Stimulated activated CD8-positive, alpha-beta memory T cell treated with anti-CD3 and anti-CD28 coated beads, Interleukin-7, amount 100 ng/mL, for 24 hours (primary cell): Measurements from ENCODE around the gene ABI3BP.

Experiments
- DNase-seq: peaks from one replicate; pipeline ENCODE4 v3.0.0-alpha.2; 2020; ENCODE audit warnings: low read depth

ABI3BP gene

GRCh38 chr3:100775226-100775625 is 218.0 kb downstream of the ABI3BP start:
- DNase-seq, result no peak

DNA sequence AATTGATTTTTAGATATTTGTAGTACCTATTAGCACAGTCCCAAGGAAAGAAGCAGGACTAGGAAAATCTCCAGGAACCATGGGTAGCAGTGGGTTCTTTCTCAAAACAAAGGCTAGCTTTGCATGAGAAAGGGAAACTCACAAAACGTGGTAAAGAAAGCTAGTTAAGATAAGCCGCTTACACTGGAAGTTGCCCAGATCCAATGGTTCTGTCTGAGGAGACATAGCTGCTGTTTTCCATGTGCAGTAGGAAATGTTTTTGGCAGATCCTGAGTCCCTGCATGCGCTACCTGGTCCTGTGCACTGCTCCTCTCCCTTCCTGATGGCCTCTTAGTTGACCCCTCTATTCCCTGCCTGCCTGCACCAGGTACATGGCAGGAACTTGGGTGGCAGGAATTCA is 223.5 kb downstream of the ABI3BP start:
- DNase-seq, result no peak

DNA sequence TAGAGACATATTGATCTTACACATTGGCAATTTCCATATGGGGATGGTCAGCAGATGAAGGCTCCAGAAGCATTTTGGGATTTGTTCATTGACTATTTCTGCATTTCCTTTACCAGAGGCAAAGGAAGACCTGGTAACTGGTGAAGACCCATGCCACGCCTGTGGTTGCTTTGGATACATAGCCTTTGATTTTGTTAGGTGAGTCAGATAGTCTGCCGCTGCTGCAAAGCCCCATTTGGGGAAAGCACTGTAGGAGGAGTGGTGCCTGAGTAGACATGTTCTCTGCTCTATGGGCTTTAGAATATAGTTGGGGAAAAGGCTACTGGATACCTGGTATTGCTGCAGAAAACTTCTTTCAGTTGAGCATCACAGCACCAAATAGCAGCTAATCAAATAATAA is 227.2 kb downstream of the ABI3BP start:
- DNase-seq, result no peak

DNA sequence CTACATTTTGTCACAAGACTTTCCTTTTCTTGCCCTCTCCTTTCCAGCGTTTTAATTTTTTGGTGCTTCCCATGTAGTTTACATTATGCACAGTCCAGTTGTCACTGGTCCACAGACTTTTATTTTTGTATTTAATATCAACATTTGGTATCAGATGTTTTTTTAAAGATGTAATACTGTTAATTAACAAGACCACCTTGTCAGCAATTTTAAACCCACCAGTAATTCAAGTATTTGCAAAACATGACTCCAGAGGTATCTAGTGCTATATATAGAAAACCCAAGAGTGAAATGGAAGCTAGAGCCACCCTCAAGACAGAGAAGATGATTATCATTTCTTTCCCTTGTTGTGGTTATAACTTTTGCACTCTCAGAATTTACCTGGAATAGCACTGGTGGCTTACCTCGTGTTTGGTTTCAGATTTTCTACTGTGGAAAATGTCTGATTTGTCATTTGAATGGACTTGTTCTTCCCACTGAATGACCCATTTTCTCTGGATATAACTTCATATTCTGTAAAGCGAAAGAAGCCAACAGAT is 227.7 kb downstream of the ABI3BP start:
- DNase-seq, result no peak

DNA sequence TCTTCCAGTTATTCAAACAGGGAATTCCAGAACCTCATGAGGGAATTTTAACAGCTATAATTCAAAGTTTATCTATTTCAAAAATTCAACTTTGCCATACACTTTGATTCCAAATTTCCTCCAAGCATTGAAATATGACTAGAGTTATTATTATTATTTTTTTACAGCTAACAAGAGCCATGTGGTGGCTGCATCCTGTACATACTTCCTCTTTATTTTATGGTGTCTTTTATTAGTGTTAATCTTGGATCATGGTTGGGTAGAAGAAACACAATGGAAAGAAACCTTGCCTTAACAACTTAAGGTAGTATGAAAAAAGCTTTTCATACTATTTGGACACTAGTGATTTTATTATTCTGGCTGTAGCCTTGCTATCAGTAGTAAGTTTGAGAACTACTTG is 231.3 kb downstream of the ABI3BP start:
- no peak for DNase-seq

GRCh38 chr3:100761211-100761942 is 231.8 kb downstream of the ABI3BP start:
- DNase-seq, result no peak

DNA sequence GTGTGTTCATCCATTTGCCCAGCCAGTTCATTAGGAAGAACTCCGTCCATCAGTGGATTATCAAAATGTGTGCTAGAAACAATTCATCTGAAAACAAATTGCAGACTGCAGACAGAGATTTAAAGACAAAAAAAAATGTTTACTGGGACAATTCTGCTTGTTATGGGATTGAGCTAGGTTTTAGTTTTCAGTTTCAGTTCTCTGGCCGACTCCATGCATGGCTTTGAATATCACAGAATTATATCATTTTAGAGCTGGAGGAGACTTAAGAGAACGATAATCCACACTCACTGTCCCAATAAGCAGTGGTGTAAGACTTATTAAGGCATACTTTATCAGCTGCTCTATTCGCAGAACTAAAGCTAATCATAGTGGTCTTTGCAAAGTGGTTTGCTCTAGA is 232.8 kb downstream of the ABI3BP start:
- DNase-seq, result no peak

GRCh38 chr3:100759950-100760349 is 233.3 kb downstream of the ABI3BP start:
- no peak for DNase-seq

- no peak for DNase-seq
These were observed 234.1 kb downstream of the ABI3BP start for GRCh38 chr3:100759159-100759558.

DNA sequence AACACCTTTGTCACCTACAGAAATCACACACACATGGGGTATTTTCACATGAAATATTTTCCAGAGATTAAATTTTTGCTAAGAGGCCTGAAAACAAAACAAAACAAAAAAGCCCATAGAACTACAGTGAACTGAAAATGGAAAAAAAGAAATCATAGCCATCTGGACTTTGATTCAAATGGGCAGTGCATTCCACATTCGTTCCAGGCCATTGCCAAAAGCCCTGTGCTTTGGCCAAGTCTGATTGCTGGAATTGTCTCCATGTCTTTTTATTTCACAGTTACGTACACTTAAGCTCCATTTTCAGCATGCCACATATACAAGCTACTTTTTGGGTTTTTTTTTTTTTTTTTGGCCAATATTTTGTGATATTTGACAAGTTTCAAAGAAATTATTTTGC is 236.8 kb downstream of the ABI3BP start:
- DNase-seq, result no peak

GRCh38 chr3:100754563-100755334 is 238.5 kb downstream of the ABI3BP start:
- no peak for DNase-seq

DNA sequence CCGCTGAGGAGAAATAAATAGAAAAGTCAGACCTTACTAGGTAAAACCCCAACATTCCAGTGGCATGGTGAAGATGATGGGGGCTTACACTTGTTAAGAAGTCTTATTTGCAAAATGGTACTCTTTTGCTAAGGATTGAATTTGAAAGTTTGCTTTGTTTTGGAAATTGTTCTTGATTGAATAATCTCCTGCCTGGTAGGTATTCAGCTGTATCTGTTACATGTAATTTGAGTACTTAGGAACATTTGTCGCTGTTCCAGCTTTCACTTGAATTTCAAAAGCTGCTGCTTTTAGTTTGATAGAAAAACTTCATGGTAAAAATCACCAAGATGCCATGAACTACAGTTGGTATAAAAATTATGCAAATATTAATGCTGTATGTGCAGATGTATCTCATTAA is 239.4 kb downstream of the ABI3BP start:
- DNase-seq, result no peak

DNA sequence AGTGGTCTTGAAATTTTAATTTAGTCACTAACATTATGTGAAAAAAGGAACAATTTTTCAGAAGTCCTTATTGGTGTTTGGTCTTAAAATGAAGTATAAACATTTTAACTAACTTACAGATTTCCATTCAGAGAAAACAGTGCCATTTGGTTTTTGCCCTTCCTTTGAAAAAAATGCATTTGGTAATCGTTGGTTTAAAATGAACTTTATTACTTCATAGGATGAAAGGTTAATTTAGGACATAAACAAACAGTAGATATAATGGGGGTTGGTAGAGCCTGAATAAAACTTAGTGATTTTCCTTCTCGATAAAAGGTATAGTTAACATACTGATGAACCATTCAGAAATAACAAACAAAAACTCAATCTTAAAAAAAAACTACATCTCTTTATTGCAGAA is 244.3 kb downstream of the ABI3BP start:
- no peak for DNase-seq

DNA sequence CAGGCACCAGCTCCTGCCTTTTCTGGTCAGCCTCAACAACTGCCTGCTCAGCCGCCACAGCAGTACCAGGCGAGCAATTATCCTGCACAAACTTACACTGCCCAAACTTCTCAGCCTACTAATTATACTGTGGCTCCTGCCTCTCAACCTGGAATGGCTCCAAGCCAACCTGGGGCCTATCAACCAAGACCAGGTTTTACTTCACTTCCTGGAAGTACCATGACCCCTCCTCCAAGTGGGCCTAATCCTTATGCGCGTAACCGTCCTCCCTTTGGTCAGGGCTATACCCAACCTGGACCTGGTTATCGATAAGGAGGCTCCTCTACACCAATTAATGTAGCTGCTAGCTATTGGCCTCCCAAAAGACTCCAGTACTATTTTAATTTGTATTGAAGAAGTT is 245.0 kb downstream of the ABI3BP start:
- no peak for DNase-seq

- DNase-seq, result no peak
These were observed 247.1 kb downstream of the ABI3BP start for GRCh38 chr3:100746092-100746491.

DNA sequence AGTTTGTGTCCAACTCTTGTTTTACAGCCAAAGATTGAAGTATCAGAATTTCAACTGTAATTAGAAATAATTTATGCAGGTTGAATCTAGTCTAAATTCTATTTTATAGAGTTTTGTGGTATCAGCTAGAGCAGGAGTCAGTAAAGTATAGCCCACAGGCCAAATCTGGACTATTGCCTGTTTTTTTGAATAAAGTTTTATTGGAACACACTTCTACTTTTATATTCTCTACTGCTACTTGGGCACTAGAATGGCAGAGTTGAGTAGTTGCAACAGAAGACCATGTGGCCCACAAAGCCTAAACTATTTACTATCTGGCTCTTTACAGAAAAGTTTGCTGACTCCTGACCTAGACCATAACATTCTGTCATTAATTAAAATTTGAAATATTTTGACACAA is 247.6 kb downstream of the ABI3BP start:
- no peak for DNase-seq

DNA sequence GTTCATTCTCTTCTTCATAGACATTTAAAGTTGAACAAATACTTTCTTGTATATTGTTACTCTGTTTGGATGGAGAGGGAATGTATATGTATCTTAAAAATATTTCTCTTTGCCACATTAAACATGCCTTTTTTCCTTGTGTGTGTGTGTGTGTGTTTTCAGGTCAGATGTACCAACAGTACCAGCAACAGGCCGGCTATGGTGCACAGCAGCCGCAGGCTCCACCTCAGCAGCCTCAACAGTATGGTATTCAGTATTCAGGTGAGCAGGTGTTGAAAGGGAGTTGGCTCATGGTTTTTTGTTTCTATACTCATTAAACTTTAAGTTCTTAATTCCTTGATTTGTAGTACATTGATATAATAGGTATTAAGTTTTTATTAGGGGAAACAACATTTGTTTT is 248.6 kb downstream of the ABI3BP start:
- no peak for DNase-seq

GRCh38 chr3:100743535-100743934 is 249.7 kb downstream of the ABI3BP start:
- DNase-seq, result no peak

- no peak for DNase-seq
These were observed 253.0 kb downstream of the ABI3BP start for GRCh38 chr3:100740207-100740606.

GRCh38 chr3:100737334-100737733 is 255.9 kb downstream of the ABI3BP start:
- no peak for DNase-seq

GRCh38 chr3:100732435-100732834 is 260.8 kb downstream of the ABI3BP start:
- DNase-seq, result no peak

DNA sequence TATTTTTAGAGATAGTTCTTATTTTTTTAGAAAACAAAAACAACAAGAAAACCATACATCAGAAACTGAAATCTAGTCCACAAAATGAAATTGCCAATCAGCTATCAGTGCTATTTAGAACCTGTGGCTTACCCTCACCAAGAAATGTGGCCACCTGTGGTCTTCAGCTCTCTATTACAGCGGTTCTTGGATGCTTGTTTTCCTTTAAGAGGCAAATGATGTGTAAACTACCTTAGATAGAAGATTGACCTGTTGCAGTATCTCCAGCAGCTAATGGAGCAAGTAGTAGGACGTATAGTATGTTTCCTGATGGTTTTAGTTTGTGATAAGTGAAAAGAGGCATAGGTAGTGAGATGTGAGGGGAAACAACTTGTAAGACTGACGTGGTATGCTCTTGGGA is 262.7 kb downstream of the ABI3BP start:
- DNase-seq, result no peak

DNA sequence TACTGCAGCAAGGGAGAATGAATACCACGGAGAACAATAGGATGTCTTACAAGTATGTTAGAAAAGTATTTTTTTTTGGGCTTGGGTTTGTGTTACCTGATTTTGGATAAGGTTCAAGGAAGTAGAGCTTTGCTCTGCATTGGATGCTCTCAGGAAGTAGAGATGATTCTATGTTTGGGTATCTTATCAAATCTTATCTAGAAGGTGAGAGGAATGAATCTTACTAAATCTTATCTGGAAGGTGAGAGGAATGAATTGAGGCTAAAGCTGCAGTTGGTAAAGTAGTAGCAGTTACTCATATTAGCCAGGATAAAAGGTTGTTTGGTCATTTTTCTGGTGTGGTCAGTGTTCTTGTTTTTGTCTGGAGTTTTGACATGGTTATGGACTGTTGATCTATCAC is 266.5 kb downstream of the ABI3BP start:
- DNase-seq, result no peak
